Upper lobe of right lung (tissue), 1 donor: Measurements from ENCODE around the gene COQ4. TPM values are rescaled to one million over a fixed set of nuclear protein-coding genes. Genes with fewer than 3 reads are reported as not detected.

Experiments
- ATAC-seq: fragments of 200-7000 bp; cut with Tn5 transposase; one replicate; pipeline ENCODE4 v1.9.1; 2020; ENCODE audit warnings: mild to moderate bottlenecking, moderate library complexity
- DNase-seq: peaks from one replicate; pipeline ENCODE4 v3.0.0-alpha.2; 2020
- H3K27ac ChIP-seq: fragments of 200-600 bp; one replicate; pipeline ENCODE4 v1.8.0; 2022
- H3K27me3 ChIP-seq: fragments of 200-600 bp; one replicate; pipeline ENCODE4 v1.8.0; 2022; ENCODE audit warnings: mild to moderate bottlenecking
- H3K36me3 ChIP-seq: fragments of 200-600 bp; one replicate; pipeline ENCODE4 v1.8.0; 2022
- H3K4me1 ChIP-seq: fragments of 200-600 bp; one replicate; pipeline ENCODE4 v1.8.0; 2022
- H3K4me3 ChIP-seq: fragments of 200-600 bp; one replicate; pipeline ENCODE4 v1.8.0; 2022; ENCODE audit warnings: mild to moderate bottlenecking
- H3K9me3 ChIP-seq: fragments of 200-600 bp; one replicate; pipeline ENCODE4 v1.8.0; 2022
- CTCF ChIP-seq: fragments of 200-600 bp; IDR thresholded peaks from one replicate; pipeline ENCODE4 v1.8.0; 2022; ENCODE audit warnings: antibody characterized with exemption
- intact Hi-C: fragments of 100-400 bp; cut with DNase I; formaldehyde crosslinking; loops from one replicate; pipeline ENCODE4 v1.11.0; 2022
- total RNA-seq: library from RNA; stranded (reverse); fragmentation: NEBNext Ultra II Directional; extraction: Animal tissue kit (Norgen Biotek cat#: 25700); gene quantifications from one replicate; pipeline ENCODE4 v1.2.1, GENCODE V29; 2021
- donor health status: DM: no; HTN: yes; CAD: no; lungs with severe emphysema.

The COQ4 gene
- total RNA-seq, 1 donor from 2014 or later, result 31.0 TPM

- ATAC-seq, result no peak
- no peak overlapping the region for H3K27ac ChIP-seq
Measured at GRCh38 chr9:128286440-128286839, 36.2 kb upstream of the COQ4 start.

DNA sequence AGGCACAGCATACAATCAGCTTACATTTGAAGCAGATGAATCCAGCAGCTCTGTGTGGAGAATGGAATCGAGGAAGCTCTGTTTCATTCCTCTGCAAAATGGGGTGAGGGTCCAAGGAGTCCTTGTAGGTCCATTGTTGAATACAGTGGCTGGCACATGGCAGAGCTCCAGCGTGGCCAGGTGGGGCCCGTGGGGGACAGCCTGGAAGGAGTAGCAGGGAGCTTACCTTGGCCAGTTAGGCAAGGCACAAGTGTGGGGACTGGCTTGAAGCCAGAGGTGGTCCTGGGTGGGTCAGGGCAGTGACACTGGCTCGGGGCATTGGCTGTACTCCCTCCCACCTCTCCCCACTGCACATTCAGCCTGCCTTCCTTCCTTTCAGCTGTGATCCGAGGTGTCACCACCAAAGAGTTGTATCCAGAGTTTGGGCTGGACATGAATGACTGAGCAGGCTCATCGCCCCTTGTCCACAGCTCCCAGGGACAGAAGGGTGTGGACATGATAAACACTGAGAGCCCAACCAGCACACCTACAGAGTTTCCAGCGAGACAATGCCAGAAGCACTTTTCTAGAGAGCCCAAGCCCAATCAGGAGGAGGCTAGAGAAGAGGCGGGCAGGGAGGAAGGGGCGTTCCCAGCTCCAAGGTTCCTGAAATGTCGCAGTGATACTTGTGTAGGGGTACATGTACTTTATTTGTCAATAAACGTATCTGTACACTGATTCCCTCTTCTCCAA, 34.2 kb upstream of the COQ4 start:
- Histone ChIP-seq H3K4me1 (no peaks in the 10 kb centered on the region), H3K27me3 (no peaks in the 10 kb centered on the region), H3K9me3 (no peaks in the 10 kb centered on the region), H3K27ac (no peak overlapping the region), H3K36me3 (peaks cover 22% of the 10 kb centered on the region), H3K4me3 (no peak overlapping the region)
- no peak for TF ChIP-seq CTCF
- intact Hi-C loops, result no loop called here
- ATAC-seq (peak; percentile 30), DNase-seq (no peak)

More at GRCh38 chr9:128286440-128286839, 36.2 kb upstream of the COQ4 start:
- Histone ChIP-seq H3K4me1 (no peaks in the 10 kb centered on the region), H3K4me3 (no peak overlapping the region), H3K9me3 (no peaks in the 10 kb centered on the region), H3K27me3 (no peaks in the 10 kb centered on the region), H3K36me3 (peaks cover 22% of the 10 kb centered on the region)
- DNase-seq, result no peak
- no peak for TF ChIP-seq CTCF
- intact Hi-C loops, result no loop called here

GRCh38 chr9:128292009-128292408, 30.6 kb upstream of the COQ4 start:
- H3K9me3 ChIP-seq, result no peaks in the 10 kb centered on the region
- ATAC-seq (no peak), DNase-seq (no peak)
- H3K36me3 ChIP-seq, result peaks cover 7% of the 10 kb centered on the region
- no peak overlapping the region for H3K4me3 ChIP-seq
- H3K27me3 ChIP-seq, result no peaks in the 10 kb centered on the region
- no peak overlapping the region for H3K27ac ChIP-seq
- no peak for TF ChIP-seq CTCF
- intact Hi-C loops, result loop anchor here (10.0 kb wide), 1 partner anchor 53 kb away; the partner anchor contains the start of gene SLC27A4
- H3K4me1 ChIP-seq, result peaks cover 6% of the 10 kb centered on the region

DNA sequence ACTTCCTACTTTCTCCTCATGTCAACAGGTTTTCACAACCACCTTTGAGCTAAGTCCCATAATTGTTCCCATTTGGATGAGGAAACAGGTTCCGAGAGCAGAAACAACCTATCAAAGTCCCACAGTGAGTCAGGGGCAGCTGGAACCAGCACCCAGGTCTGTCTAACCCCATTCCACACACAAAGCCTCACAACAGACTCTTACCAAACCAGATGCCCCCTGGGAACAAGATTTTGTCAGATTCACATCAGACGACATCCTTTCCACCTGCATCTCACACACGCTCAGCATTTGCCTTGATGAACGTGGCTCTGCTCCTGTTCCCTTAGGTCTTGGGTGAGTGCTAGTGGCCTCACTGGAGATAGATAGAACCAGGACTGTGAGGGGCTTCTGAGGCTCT, 29.5 kb upstream of the COQ4 start:
- intact Hi-C loops, result loop anchor here (10.0 kb wide), 1 partner anchor 52 kb away; the partner anchor contains the start of gene SLC27A4
- DNase-seq (no peak), ATAC-seq (no peak)
- Histone ChIP-seq H3K4me1 (peaks cover 6% of the 10 kb centered on the region), H3K27me3 (no peaks in the 10 kb centered on the region), H3K36me3 (peaks cover 7% of the 10 kb centered on the region), H3K4me3 (no peak overlapping the region), H3K27ac (no peak overlapping the region), H3K9me3 (no peaks in the 10 kb centered on the region)
- no peak for TF ChIP-seq CTCF

- TF ChIP-seq CTCF, result no peak
- H3K27me3 ChIP-seq, result no peaks in the 10 kb centered on the region
- no peak for ATAC-seq
- no peak overlapping the region for H3K4me3 ChIP-seq
- DNase-seq, result no peak
- intact Hi-C loops, result loop anchor here (10.0 kb wide), 1 partner anchor 51 kb away; the partner anchor contains the start of gene SLC27A4
- H3K4me1 ChIP-seq, result peaks cover 6% of the 10 kb centered on the region
- H3K36me3 ChIP-seq, result no peaks in the 10 kb centered on the region
- no peaks in the 10 kb centered on the region for H3K9me3 ChIP-seq
- no peak overlapping the region for H3K27ac ChIP-seq
Measured at GRCh38 chr9:128294142-128294541, 28.5 kb upstream of the COQ4 start.
